Neuron (in vitro differentiated cells): ENCODE measurements around the gene PHLPP1.

Experiments
- H2AFZ ChIP-seq: one replicate; pipeline ENCODE4 v1.6.1; 2013; ENCODE audit warnings: low read depth, mild to moderate bottlenecking, inconsistent platforms, low read length, moderate library complexity
- H3K27me3 ChIP-seq: one replicate; pipeline ENCODE4 v1.6.1; 2013; ENCODE audit warnings: low read length; ENCODE audit not compliant: insufficient read depth
- H3K36me3 ChIP-seq: one replicate; pipeline ENCODE4 v1.6.1; 2013; ENCODE audit warnings: low read length; ENCODE audit not compliant: insufficient read depth
- H3K4me1 ChIP-seq: one replicate; pipeline ENCODE4 v1.6.1; 2013; ENCODE audit warnings: low read length; ENCODE audit not compliant: insufficient read depth
- H3K4me3 ChIP-seq: 2 replicates; pipeline ENCODE4 v1.5.1; 2013; ENCODE audit warnings: mild to moderate bottlenecking, low read length, moderate library complexity
- H3K9me3 ChIP-seq: one replicate; pipeline ENCODE4 v1.6.1; 2013; ENCODE audit warnings: low read length

The PHLPP1 gene

GRCh38 chr18:62868645-62869044 is 153.3 kb downstream of the PHLPP1 start:
- Histone ChIP-seq H3K27me3 (no peaks in the 10 kb centered on the region), H2AFZ (no peak overlapping the region), H3K4me1 (peaks cover 2% of the 10 kb centered on the region), H3K9me3 (no peaks in the 10 kb centered on the region), H3K4me3 (no peak overlapping the region), H3K36me3 (peaks cover 2% of the 10 kb centered on the region)

GRCh38 chr18:62870643-62871042 is 155.3 kb downstream of the PHLPP1 start:
- Histone ChIP-seq H3K4me3 (no peak overlapping the region), H3K27me3 (no peaks in the 10 kb centered on the region), H2AFZ (no peak overlapping the region), H3K4me1 (peaks cover 9% of the 10 kb centered on the region), H3K36me3 (peaks cover 2% of the 10 kb centered on the region), H3K9me3 (no peaks in the 10 kb centered on the region)

GRCh38 chr18:62875323-62875722 is 160.0 kb downstream of the PHLPP1 start:
- peaks cover 34% of the 10 kb centered on the region for H3K4me1 ChIP-seq
- H3K27me3 ChIP-seq, result no peaks in the 10 kb centered on the region
- H2AFZ ChIP-seq, result no peak overlapping the region
- H3K9me3 ChIP-seq, result no peaks in the 10 kb centered on the region
- H3K4me3 ChIP-seq, result no peak overlapping the region
- no peaks in the 10 kb centered on the region for H3K36me3 ChIP-seq

GRCh38 chr18:62876111-62876510 is 160.8 kb downstream of the PHLPP1 start:
- Histone ChIP-seq H2AFZ (no peak overlapping the region), H3K36me3 (no peaks in the 10 kb centered on the region), H3K4me3 (no peak overlapping the region), H3K9me3 (no peaks in the 10 kb centered on the region), H3K4me1 (peaks cover 34% of the 10 kb centered on the region), H3K27me3 (no peaks in the 10 kb centered on the region)

- no peaks in the 10 kb centered on the region for H3K9me3 ChIP-seq
- no peak overlapping the region for H3K4me3 ChIP-seq
- H3K4me1 ChIP-seq, result peaks cover 34% of the 10 kb centered on the region
- H3K27me3 ChIP-seq, result no peaks in the 10 kb centered on the region
- H2AFZ ChIP-seq, result no peak overlapping the region
- no peaks in the 10 kb centered on the region for H3K36me3 ChIP-seq
Observed at GRCh38 chr18:62876828-62877227, 161.5 kb downstream of the PHLPP1 start.

- Histone ChIP-seq H2AFZ (no peak overlapping the region), H3K9me3 (no peaks in the 10 kb centered on the region), H3K36me3 (no peaks in the 10 kb centered on the region), H3K27me3 (no peaks in the 10 kb centered on the region), H3K4me3 (no peak overlapping the region), H3K4me1 (peaks cover 34% of the 10 kb centered on the region)
Observed at GRCh38 chr18:62877411-62878221, 162.3 kb downstream of the PHLPP1 start.

GRCh38 chr18:62878305-62878704 is 163.0 kb downstream of the PHLPP1 start:
- Histone ChIP-seq H3K4me1 (peaks cover 34% of the 10 kb centered on the region), H3K9me3 (no peaks in the 10 kb centered on the region), H3K4me3 (no peak overlapping the region), H2AFZ (no peak overlapping the region), H3K27me3 (no peaks in the 10 kb centered on the region), H3K36me3 (no peaks in the 10 kb centered on the region)

- Histone ChIP-seq H2AFZ (no peak overlapping the region), H3K4me1 (peaks cover 33% of the 10 kb centered on the region), H3K4me3 (no peak overlapping the region), H3K27me3 (no peaks in the 10 kb centered on the region), H3K36me3 (no peaks in the 10 kb centered on the region), H3K9me3 (no peaks in the 10 kb centered on the region)
Observed at GRCh38 chr18:62880034-62880433, 164.7 kb downstream of the PHLPP1 start.

- Histone ChIP-seq H3K4me1 (peaks cover 28% of the 10 kb centered on the region), H2AFZ (no peak overlapping the region), H3K9me3 (no peaks in the 10 kb centered on the region), H3K27me3 (no peaks in the 10 kb centered on the region), H3K4me3 (no peak overlapping the region), H3K36me3 (no peaks in the 10 kb centered on the region)
Observed at GRCh38 chr18:62880673-62881364, 165.5 kb downstream of the PHLPP1 start.

- Histone ChIP-seq H3K9me3 (no peaks in the 10 kb centered on the region), H3K27me3 (no peaks in the 10 kb centered on the region), H2AFZ (no peak overlapping the region), H3K36me3 (no peaks in the 10 kb centered on the region), H3K4me3 (no peak overlapping the region), H3K4me1 (peaks cover 25% of the 10 kb centered on the region)
Observed at GRCh38 chr18:62881509-62882016, 166.2 kb downstream of the PHLPP1 start.

- Histone ChIP-seq H3K4me3 (no peak overlapping the region), H3K9me3 (no peaks in the 10 kb centered on the region), H3K27me3 (no peaks in the 10 kb centered on the region), H3K4me1 (peaks cover under 1% of the 10 kb centered on the region), H3K36me3 (no peaks in the 10 kb centered on the region), H2AFZ (no peak overlapping the region)
Observed at GRCh38 chr18:62883937-62884735, 168.8 kb downstream of the PHLPP1 start.

GRCh38 chr18:62885804-62886203 is 170.5 kb downstream of the PHLPP1 start:
- no peak overlapping the region for H3K4me3 ChIP-seq
- H2AFZ ChIP-seq, result no peak overlapping the region
- no peaks in the 10 kb centered on the region for H3K4me1 ChIP-seq
- no peaks in the 10 kb centered on the region for H3K27me3 ChIP-seq
- H3K9me3 ChIP-seq, result no peaks in the 10 kb centered on the region
- no peaks in the 10 kb centered on the region for H3K36me3 ChIP-seq
